Testis (tissue), 3 donors: ENCODE data around the gene MEGF10. TPM values are rescaled to one million over a fixed set of nuclear protein-coding genes. Genes with fewer than 3 reads are reported as not detected.

Experiments
- DNase-seq: peaks from one replicate; pipeline ENCODE4 v3.0.0-alpha.2; 2019
- H3K27ac ChIP-seq, 2 donors: fragments of 200-600 bp; sonication (generic); one replicate each; pipeline ENCODE4 v1.5.1; 2019
- H3K27me3 ChIP-seq: fragments of 200-600 bp; sonication (generic); one replicate; pipeline ENCODE4 v1.5.1; 2019
- H3K36me3 ChIP-seq: fragments of 200-600 bp; sonication (generic); one replicate; pipeline ENCODE4 v1.5.1; 2017; ENCODE audit warnings: low read depth; ENCODE audit errors: missing control alignments
- H3K4me1 ChIP-seq: fragments of 200-600 bp; sonication (generic); one replicate; pipeline ENCODE4 v1.5.1; 2019
- H3K4me3 ChIP-seq, 2 donors: fragments of 200-600 bp; sonication (generic); one replicate each; pipeline ENCODE4 v1.5.1; 2017 to 2019
- H3K9me3 ChIP-seq: fragments of 200-600 bp; sonication (generic); one replicate; pipeline ENCODE4 v1.5.1; 2017
- CTCF ChIP-seq, 3 experiments: fragments of 450-650 bp in 2 of 3; fragments of 200-600 bp in 1 of 3; sonication (generic) in 1 of 3; IDR thresholded peaks; one replicate each; pipeline ENCODE4 v1.5.1; 2016 to 2019; ENCODE audit warnings: antibody characterized with exemption in 3 of 3, mild to moderate bottlenecking in 2 of 3, moderate library complexity in 1 of 3
- POLR2A ChIP-seq: fragments of 450-650 bp; IDR thresholded peaks from one replicate; pipeline ENCODE4 v1.6.1; 2017; ENCODE audit warnings: antibody characterized with exemption, mild to moderate bottlenecking, moderate library complexity
- WGBS, 2 donors: methylation state at CpG; one replicate each; pipeline ENCODE4 v1.1.5; 2018; 5-methylcytosine and 5-hydroxymethylcytosine counted together
- intact Hi-C: fragments of 100-400 bp; cut with DNase I; formaldehyde crosslinking; loops from one replicate; pipeline ENCODE4 v1.15.1; 2023; ENCODE audit warnings: low total_unique reads
- polyA plus RNA-seq: library from polyadenylated mRNA; stranded (reverse); fragments of 350-450 nt; fragmentation: Illumina TruSeq; extraction: RNeasy Lipid Tissue Mini Kit (QIAGEN cat#74804); gene quantifications from one replicate; pipeline ENCODE4 v1.2.3, GENCODE V29; 2014; ENCODE audit warnings: low read depth, low replicate concordance; ENCODE audit not compliant: insufficient read depth
- total RNA-seq, 2 donors: library from RNA; depleted of rRNA; stranded (reverse); fragments of >200 nt; gene quantifications; one replicate each; pipeline ENCODE4 v1.2.3, GENCODE V29; 2016

The MEGF10 gene
- total and polyA plus RNA-seq, 3 donors from 2014 or later: 2.4 to 5.1 (median 4.6) TPM

DNA sequence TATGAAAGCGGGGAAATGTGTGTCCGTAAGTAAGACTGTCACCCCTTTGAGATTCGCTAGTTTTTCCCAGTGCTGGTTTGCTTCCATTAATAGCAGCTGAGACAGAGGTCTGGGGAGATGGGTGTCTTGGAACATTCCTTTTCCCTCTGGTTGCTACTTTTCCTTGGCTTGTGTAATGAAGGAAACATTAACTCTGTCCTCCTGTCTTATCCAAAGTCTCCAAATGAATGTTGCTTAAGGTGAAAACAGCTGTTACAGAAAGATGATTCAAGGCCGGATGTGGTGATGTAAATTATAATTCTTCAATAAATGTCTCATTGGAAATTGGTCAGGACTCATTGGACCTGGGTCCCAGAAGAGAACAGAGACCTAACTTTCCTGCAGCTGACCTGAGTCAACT is 50.0 kb downstream of the MEGF10 start:
- intact Hi-C loops: no loop called here
- 90 to 94% methylated on average over 4 of the region's 4 CpGs for whole genome bisulfite sequencing, 2 donors

DNA sequence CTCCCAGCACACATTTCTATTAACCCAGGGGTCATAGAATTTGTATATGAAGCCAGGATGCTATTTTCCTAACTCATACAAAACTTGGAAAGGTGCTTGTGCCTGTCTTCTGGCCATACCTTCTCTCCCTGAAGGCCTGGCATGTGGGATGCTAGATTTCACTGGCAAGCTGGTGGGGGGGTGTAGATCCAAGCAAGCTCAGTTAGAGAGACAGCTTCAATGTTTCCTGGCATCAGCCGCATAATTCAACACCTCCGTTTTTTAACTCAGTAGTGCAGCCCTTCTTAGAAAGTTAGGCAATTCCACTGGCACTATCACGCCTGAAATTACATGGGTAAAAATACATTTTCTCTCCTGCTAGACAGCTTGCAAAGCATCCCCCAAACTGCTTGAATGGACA is 51.8 kb downstream of the MEGF10 start:
- 95 to 100% methylated on average over 3 of the region's 3 CpGs for WGBS, 2 donors

More for the DNA sequence above, 50.0 kb downstream of the MEGF10 start:
- no peak for DNase-seq
- no peak for TF ChIP-seq POLR2A
- no peak for TF ChIP-seq CTCF (IDR thresholded peaks at IDR 0.05)
- H3K36me3 ChIP-seq: no peaks in the 10 kb centered on the region
- H3K9me3 ChIP-seq: no peaks in the 10 kb centered on the region
- no peak overlapping the region for H3K4me3 ChIP-seq
- no peaks in the 10 kb centered on the region for H3K27me3 ChIP-seq
- H3K4me1 ChIP-seq: no peaks in the 10 kb centered on the region
- H3K27ac ChIP-seq: no peak overlapping the region

DNA sequence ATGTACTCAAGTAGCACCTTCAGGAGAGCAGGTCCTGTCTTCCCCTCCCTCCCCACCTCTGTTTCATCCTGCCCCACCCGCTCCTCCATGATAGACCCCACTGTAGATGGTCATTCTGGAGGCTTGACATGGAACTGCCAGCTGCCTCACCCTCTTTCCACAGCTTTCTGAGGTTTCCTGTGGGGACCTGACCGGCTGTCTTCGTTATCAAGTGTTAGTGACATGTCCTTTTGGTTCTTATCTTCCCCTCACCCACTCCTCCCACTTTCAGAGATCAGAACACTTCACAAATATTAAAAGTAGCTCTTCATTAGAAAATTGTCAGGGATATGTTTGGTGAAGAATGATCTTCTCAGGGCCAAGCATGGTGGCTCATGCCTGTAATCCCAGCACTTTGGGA is 52.7 kb downstream of the MEGF10 start:
- Histone ChIP-seq H3K36me3 (no peaks in the 10 kb centered on the region), H3K9me3 (no peaks in the 10 kb centered on the region), H3K27ac (no peak overlapping the region), H3K4me3 (no peak overlapping the region), H3K4me1 (no peaks in the 10 kb centered on the region), H3K27me3 (no peaks in the 10 kb centered on the region)
- DNase-seq: no peak
- intact Hi-C loops: no loop called here
- TF ChIP-seq CTCF (IDR thresholded peaks at IDR 0.05) (no peak), POLR2A (no peak)
- whole genome bisulfite sequencing, 2 donors: 70 to 78% methylated on average over 3 of the region's 3 CpGs

More for the DNA sequence above, 51.8 kb downstream of the MEGF10 start:
- TF ChIP-seq POLR2A (no peak), CTCF (IDR thresholded peaks at IDR 0.05) (no peak)
- Histone ChIP-seq H3K36me3 (no peaks in the 10 kb centered on the region), H3K4me3 (no peak overlapping the region), H3K9me3 (no peaks in the 10 kb centered on the region), H3K4me1 (no peaks in the 10 kb centered on the region), H3K27ac (no peak overlapping the region), H3K27me3 (no peaks in the 10 kb centered on the region)
- intact Hi-C loops: no loop called here
- DNase-seq: no peak

- no peaks in the 10 kb centered on the region for H3K27me3 ChIP-seq
- H3K9me3 ChIP-seq: no peaks in the 10 kb centered on the region
- TF ChIP-seq POLR2A: no peak
- no peak for TF ChIP-seq CTCF (IDR thresholded peaks at IDR 0.05)
- WGBS, 2 donors: 63 to 90% methylated on average over 1 of the region's 1 CpG
- intact Hi-C loops: no loop called here
- no peaks in the 10 kb centered on the region for H3K4me1 ChIP-seq
- no peak overlapping the region for H3K4me3 ChIP-seq
- no peaks in the 10 kb centered on the region for H3K36me3 ChIP-seq
- no peak for DNase-seq
- H3K27ac ChIP-seq: no peak overlapping the region
Observed at GRCh38 chr5:127343866-127344265, 53.3 kb downstream of the MEGF10 start.

DNA sequence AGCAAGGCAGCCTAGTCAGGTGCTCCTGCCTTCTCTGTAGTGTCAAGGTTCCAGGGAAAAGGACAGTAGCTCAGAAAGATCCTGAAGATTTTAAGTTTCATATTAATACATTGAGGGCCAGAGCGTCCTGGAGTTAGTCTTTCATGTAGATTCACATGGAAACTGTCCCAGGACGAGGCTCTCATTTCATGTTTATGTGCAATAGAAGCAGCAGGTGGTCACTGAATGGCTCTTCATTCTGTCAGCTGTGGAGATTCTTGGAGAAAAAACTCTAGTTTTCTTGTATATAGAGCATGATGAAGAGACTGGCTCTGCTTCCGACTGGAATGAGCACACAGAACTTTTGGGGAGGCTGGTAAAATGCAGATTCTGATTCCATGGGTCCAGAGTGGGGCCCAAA is 54.3 kb downstream of the MEGF10 start:
- 77 to 94% methylated on average over 3 of the region's 3 CpGs for WGBS, 2 donors
- no peaks in the 10 kb centered on the region for H3K27me3 ChIP-seq
- DNase-seq: no peak
- no peaks in the 10 kb centered on the region for H3K36me3 ChIP-seq
- H3K27ac ChIP-seq: no peak overlapping the region
- intact Hi-C loops: no loop called here
- H3K4me3 ChIP-seq: no peak overlapping the region
- H3K9me3 ChIP-seq: no peaks in the 10 kb centered on the region
- no peaks in the 10 kb centered on the region for H3K4me1 ChIP-seq
- TF ChIP-seq CTCF (IDR thresholded peaks at IDR 0.05) (no peak), POLR2A (no peak)
